ENCODE measurements around the gene MTCP1. TPM values are rescaled to one million over a fixed set of nuclear protein-coding genes. Genes with fewer than 3 reads are reported as not detected.

The MTCP1 gene
- total RNA-seq, 1 donor from 2014 or later: 0.29 TPM

GRCh38 chrX:155046129-155046810 lies 24.7 kb downstream of the MTCP1 start:
- no peak overlapping the region for H3K4me3 ChIP-seq (ENCODE audit: low read depth, low read length)
- TF ChIP-seq CTCF (conservative IDR thresholded peaks at IDR 0.05; ENCODE audit: low read depth, low read length): no peak
- DNase-seq (ENCODE audit: low read depth): no peak

- H3K4me3 ChIP-seq (ENCODE audit: low read depth, low read length): no peak overlapping the region
- TF ChIP-seq CTCF (conservative IDR thresholded peaks at IDR 0.05; ENCODE audit: low read depth, low read length): no peak
- no peak for DNase-seq (ENCODE audit: low read depth)
These were observed 35.2 kb downstream of the MTCP1 start for GRCh38 chrX:155035688-155036087.

- no peak for DNase-seq (ENCODE audit: low read depth)
- no peak for TF ChIP-seq CTCF (conservative IDR thresholded peaks at IDR 0.05; ENCODE audit: low read depth, low read length)
- H3K4me3 ChIP-seq (ENCODE audit: low read depth, low read length): no peak overlapping the region
These were observed 39.3 kb downstream of the MTCP1 start for GRCh38 chrX:155031657-155032056.

GRCh38 chrX:155028877-155029291 lies 42.1 kb downstream of the MTCP1 start:
- no peak overlapping the region for H3K4me3 ChIP-seq (ENCODE audit: low read depth, low read length)
- no peak for TF ChIP-seq CTCF (conservative IDR thresholded peaks at IDR 0.05; ENCODE audit: low read depth, low read length)
- no peak for DNase-seq (ENCODE audit: low read depth)

DNA sequence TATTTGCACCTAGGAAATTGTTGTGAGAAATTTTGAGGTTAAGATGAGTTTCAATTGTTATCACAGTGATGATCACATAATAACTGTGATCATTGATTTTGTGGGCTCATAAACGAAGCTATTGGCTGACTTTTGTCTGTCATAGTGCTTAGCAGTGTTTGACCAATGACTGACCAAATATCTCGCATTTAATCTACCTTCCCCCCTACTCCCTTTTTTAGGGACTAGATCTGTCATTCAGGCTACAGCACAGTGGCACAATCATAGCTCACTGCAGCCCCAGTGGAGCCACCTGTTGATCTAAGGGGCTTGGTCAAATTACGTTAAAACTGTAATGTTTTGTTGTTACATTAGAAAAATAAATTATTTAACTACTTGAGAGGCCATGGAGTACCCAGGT lies 42.8 kb downstream of the MTCP1 start:
- no peak for TF ChIP-seq CTCF (conservative IDR thresholded peaks at IDR 0.05; ENCODE audit: low read depth, low read length)
- DNase-seq (ENCODE audit: low read depth): no peak
- H3K4me3 ChIP-seq (ENCODE audit: low read depth, low read length): peak overlapping the region; percentile 81

- no peak for DNase-seq (ENCODE audit: low read depth)
- H3K4me3 ChIP-seq (ENCODE audit: low read depth, low read length): peak overlapping the region; percentile 81
- TF ChIP-seq CTCF (conservative IDR thresholded peaks at IDR 0.05; ENCODE audit: low read depth, low read length): no peak
These were observed 43.3 kb downstream of the MTCP1 start for GRCh38 chrX:155027509-155028066.

All from epithelial cell of proximal tubule (primary cell).